HG02610 (cell line): Measurements from ENCODE around the gene PPP1R14C.

Experiments
- ATAC-seq: cut with Tn5 transposase; IDR thresholded peaks from one replicate; pipeline ENCODE4 v1.9.1; 2021; ENCODE audit warnings: mild to moderate bottlenecking, moderate library complexity; ENCODE audit not compliant: unreplicated experiment

Gene PPP1R14C

DNA sequence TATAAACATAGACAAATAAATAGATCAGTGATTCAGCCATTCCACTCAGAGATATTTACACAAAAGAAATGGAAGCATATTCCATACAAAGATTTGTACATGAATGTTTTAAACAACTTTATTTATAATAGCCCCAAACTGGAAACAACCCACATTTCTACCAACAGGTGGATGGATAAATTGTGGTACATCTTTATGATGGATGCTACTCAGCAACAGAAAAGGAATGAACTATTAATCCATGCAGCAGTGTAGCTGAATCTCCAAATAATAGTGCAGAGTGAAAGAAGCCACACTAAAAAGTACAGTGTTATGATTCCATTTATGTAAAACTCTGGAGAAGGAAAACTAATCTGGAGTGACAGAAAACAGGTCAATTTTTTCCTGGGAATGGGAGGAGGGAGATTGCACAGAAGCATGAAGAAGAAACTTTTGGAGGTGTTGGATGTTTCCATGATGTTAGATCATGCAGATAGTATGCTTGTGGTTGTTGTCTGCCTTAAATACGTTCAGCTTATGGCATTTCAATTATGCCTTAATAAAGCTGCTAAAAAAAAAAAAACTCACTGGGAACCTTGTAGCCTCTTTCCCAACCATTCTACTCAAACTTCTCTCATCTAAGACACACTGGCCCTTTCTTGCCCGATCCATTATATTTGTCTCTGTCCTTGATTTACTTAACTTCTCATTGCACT, 100.9 kb downstream of the PPP1R14C start:
- ATAC-seq, result no peak

DNA sequence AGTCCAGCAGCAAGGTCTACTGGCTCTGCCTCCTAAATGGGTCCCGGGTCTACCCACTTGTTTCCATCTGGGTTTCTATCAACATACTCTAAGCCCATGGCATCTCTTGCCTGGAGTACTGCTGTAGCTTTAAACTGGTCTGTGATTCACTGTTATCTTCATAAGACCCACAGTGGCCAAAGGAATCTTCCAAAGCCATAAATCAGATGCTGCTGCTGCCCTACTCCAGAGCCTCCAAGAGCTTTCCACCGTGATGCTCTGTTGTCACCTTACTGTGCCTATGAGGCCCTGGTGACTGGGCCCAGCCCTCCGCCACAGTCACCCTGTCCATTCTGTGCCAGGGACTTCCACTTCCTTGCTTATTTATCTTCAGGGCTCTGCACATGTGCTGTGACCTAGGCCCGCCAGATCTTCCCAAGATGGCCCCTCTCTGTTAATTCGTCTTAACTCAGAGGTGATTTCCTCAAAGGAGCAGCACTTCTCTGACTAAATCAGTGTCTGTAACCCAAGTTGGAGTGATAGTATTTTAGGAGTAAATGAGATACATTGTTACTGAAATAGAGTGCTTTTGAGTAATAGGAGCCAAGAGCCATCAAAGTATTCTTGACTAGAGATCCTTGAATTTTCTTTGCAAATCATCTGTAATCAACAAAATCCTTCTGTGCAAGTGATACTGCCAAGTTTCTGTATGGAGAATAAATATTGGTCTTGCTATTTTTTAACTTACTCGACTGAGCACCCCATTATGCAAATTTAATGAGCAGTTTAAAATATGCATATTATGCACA, 102.5 kb downstream of the PPP1R14C start:
- ATAC-seq, result no peak

DNA sequence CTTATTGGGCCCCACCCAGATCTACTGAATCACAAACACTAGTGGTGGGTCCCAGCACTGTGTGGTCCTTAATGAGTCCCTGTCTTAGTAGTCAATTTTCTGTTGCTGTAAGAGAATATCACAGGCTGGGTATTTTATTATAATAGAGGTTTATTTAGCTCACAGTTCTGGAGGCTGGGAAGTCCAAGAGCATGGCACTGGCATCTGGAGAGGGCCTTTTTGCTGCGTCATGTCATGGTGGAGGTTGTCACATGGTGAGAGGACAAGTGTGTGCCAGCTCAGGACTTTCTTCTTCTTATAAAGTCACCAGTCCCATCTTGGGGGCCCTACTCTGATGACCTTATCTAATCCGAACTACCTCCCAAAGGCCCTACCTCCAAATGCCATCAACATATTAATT, 105.0 kb downstream of the PPP1R14C start:
- ATAC-seq, result no peak

- ATAC-seq, result no peak
Observed at GRCh38 chr6:150248300-150248699, 105.5 kb downstream of the PPP1R14C start.

DNA sequence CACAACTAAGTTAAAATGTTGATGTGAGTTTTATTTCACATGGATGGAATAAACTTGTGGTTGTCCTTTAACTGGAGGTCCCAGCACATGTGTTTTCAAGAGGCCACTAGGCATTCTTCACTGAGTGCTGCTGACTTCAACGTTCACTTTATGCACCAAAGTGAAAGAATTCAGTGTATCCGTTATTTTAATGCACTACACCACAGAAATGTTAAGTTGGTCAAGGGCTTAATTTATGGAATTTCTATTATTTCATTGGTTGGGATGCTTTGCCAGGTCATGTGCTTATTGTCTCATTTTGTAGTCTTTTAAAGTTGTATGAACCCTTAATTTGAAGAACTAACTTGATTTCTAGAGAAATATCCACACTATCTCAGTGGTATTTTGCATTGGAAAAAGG, 106.4 kb downstream of the PPP1R14C start:
- no peak for ATAC-seq

DNA sequence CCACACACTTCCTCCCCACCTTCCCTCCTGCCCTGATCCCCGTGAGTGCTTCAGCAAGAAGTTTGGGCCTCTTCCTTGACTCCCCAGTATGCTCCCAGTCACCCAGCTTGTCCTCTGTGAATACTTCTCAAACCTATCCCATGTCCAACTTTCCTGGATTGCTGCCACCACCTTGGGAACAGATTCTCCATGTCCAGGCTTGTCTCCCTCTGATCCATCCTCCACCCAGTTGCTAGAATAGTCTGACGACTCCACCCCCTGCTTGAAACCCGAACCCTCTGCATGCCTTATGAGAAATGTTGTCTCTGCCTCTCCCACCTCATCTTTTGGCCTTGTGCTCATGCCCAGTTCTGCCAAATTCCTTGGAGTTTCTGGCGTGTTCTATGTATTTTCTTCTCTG, 108.0 kb downstream of the PPP1R14C start:
- no peak for ATAC-seq

DNA sequence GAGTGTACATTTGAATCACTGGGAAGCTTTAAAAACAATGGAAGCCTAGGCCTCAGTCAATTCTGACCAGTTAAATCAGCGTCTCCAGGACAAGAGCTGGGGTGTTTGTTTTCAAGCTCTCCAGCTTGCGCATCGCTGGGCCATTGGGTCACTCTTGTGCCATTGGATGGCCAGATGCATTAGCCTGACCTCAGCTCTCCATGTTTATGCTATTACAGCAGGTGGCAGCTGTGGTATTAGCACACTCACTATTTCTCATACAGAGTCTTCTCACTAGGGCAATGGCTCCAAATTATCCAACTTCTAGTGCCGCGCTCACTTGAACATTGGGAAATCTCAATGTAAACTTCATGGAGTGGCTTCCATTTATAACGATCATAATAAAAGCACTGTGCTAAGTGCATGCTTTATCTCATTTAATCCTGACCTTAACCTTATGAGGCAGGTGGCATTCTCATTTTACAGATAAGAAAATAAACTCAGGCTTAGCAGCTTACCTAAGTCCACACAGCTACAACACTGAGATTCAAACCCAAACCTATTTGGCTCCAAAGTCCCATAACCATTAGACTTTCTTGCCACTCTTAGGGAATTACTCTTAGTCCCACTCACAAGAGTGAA, 108.8 kb downstream of the PPP1R14C start:
- ATAC-seq, result no peak

- no peak for ATAC-seq
Observed at GRCh38 chr6:150252714-150253444, 110.0 kb downstream of the PPP1R14C start.

GRCh38 chr6:150253489-150253888, 110.6 kb downstream of the PPP1R14C start:
- ATAC-seq, result no peak

DNA sequence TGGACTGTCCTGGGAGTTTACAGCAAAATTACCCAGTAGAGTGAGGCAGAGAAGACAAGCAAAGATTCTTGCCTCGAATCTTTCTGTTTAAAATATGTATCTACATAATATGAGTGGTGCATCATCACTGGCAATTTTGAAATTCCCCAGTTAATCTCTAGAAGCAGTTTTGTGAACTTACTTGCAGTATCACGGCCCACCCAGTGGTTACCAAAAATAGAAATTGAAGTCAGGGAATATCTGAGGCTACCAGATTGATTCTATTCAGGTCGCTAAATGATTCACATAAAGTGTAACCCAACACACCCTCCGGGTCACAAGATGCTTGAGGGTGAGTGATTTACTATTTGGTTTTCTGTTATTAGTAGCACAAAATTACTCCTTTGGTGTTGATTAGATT, 111.9 kb downstream of the PPP1R14C start:
- ATAC-seq, result no peak

GRCh38 chr6:150255840-150256239, 113.0 kb downstream of the PPP1R14C start:
- ATAC-seq, result no peak

DNA sequence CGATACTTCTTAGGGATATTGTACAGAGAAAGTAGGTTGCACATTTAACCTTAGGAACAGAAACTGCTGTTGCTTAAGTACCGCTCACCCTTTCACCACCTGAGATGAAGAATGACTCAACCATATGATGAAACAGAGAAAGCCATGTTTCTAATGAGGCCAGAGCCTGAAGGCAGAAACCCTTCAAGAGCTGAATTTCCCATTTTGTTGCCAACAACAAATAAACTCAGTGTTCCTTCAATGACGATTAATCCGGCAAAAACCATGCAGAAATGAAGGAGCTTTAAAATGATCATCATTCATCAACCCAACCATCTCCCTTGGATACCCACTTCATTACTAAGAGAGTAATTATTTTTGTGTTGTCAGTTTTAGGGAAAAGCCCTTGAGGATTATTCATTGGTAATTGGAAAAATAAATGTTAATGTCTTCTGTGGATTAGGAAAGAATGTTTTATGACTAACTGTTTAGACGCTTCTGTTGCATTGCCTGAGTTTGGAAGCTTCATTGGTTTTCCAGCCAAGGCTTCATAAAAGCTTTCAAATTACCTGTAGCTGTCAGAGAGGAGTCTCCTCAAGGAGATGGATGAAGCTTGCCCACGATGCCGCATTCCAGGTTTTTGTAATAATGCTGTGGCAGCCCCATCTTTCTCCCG, 113.9 kb downstream of the PPP1R14C start:
- no peak for ATAC-seq

- ATAC-seq, result no peak
Observed at GRCh38 chr6:150258381-150258780, 115.5 kb downstream of the PPP1R14C start.

DNA sequence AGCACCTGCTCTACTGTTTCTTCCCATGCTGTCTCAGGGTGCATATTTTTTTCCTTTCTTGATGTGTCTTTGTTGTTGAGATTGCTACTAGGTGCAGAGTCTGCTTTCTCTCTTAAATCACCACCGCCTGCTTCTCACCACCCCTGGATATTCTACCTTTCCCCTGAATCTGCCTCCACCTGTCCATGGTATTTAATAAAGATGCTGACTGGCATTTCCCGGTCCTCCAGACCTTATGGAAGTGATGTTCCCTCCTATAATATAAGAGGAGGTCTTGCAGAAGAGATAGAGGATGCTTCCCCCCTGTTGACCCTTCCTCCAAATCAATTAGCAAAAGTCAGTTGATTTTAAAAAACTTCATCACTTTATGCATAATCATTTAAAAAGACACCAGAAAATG, 118.1 kb downstream of the PPP1R14C start:
- ATAC-seq, result no peak

- no peak for ATAC-seq
Observed at GRCh38 chr6:150261997-150262697, 119.3 kb downstream of the PPP1R14C start.

DNA sequence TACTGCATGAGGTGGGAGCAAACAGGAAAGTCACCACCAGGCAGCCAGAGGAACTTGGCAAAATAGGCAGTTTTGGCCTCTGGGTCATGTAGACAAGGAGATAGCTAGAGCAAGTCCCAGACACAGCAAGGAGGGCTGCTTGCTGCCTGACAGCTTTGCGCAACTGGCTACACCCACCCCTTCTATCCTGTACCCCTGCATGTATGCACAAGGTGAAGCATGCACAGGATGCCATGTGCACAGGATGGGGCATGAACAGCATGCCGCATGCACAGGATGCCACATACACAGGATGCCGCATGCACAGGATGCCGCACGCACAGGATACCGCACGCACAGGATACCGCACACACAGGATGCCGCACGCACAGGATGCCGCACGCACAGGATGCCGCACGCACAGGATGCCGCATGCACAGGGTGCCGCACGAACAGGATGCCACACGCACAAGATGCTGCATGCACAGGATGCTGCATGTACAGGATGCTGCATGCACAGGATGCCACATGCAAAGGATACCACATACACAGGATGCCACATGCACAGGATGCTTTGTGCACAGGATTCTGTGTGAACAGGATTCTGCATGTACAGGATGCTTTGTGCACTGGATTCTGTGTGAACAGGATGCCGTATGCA, 121.0 kb downstream of the PPP1R14C start:
- ATAC-seq, result no peak

- ATAC-seq, result no peak
Observed at GRCh38 chr6:150266309-150266708, 123.5 kb downstream of the PPP1R14C start.

- no peak for ATAC-seq
Observed at GRCh38 chr6:150266963-150267685, 124.3 kb downstream of the PPP1R14C start.
